ENCODE measurements around the gene B3GNT4.

DNA sequence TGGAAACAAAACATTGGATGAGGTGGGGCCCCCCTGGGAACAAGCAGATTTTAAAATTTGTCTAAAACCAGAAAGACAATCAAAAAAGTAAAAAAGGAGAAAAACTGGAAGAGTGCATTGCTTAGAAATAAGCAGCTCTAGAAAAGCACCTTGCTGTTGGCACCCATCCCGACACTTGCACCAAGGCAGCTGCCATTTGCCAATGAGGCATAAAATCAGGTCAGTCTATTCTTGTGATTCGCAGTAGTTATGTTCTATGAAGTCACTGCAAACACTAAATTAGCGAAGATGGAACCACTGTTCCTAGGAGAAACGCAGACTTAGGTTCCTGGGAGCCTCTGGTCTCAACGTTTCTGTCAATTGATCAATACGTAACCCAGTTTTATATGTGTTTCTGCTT, 46.5 kb downstream of the B3GNT4 start:
- TF ChIP-seq POLR2AphosphoS5 (IDR thresholded peaks at IDR 0.05) (no peak), CTCF (IDR thresholded peaks at IDR 0.05 in 8 of 11, conservative IDR thresholded peaks at IDR 0.05 in 3 of 11) (no peak), POLR2A (IDR thresholded peaks at IDR 0.05) (no peak)
